Suprapubic skin (tissue), 3 donors: ENCODE measurements around the gene CRNKL1.

Experiments used
- EP300 ChIP-seq: sonication (generic); formaldehyde crosslinking; IDR thresholded peaks from one replicate; pipeline ENCODE4 v1.6.1; 2017; ENCODE audit warnings: antibody characterized with exemption
- POLR2A ChIP-seq, 2 donors: fragments of 450-650 bp; IDR thresholded peaks; one replicate each; pipeline ENCODE4 v1.6.1; 2017; ENCODE audit warnings: antibody characterized with exemption in 2 of 2, mild to moderate bottlenecking in 2 of 2, moderate library complexity in 2 of 2
- TF ChIP-seq, protein P1 (sequence below), 2 donors: fragments of 200-600 bp in 1 of 2; fragments of 450-650 bp in 1 of 2; sonication (generic) in 1 of 2; IDR thresholded peaks; one replicate each; pipeline ENCODE4 v1.5.1; 2016 to 2019; ENCODE audit warnings: antibody characterized with exemption in 2 of 2, mild to moderate bottlenecking in 1 of 2, moderate library complexity in 1 of 2

DNA sequence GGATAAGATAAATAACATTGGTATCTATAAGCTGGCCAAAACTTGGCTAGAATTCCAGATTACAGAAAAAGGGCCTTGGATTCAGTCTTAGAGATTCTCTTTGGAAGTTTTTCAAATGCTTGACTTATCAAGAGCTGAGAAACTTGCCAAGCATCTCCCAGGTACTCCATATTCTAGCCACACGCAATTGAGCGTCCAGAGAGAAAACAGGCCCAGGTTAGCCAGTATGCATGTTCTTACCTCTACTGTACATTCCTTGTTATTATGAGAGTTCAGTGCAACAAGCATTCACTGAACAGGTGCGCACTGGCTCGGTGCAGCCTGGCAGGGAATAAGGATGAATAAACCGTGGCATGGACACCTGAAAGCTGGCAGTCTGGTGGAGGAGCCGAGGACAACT lies 13.7 kb downstream of the CRNKL1 start:
- TF ChIP-seq, protein P1, sequence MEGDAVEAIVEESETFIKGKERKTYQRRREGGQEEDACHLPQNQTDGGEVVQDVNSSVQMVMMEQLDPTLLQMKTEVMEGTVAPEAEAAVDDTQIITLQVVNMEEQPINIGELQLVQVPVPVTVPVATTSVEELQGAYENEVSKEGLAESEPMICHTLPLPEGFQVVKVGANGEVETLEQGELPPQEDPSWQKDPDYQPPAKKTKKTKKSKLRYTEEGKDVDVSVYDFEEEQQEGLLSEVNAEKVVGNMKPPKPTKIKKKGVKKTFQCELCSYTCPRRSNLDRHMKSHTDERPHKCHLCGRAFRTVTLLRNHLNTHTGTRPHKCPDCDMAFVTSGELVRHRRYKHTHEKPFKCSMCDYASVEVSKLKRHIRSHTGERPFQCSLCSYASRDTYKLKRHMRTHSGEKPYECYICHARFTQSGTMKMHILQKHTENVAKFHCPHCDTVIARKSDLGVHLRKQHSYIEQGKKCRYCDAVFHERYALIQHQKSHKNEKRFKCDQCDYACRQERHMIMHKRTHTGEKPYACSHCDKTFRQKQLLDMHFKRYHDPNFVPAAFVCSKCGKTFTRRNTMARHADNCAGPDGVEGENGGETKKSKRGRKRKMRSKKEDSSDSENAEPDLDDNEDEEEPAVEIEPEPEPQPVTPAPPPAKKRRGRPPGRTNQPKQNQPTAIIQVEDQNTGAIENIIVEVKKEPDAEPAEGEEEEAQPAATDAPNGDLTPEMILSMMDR (IDR thresholded peaks at IDR 0.05), result no peak
- TF ChIP-seq EP300 (no peak), POLR2A (IDR thresholded peaks at IDR 0.05) (no peak)
